Fibroblast of lung (primary cell): ENCODE data around the gene PLEKHA6. TPM values are rescaled to one million over a fixed set of nuclear protein-coding genes. Genes with fewer than 3 reads are reported as not detected.
"Not testable (repeated sequence)": the region's sequence is repeated elsewhere in the genome, so short reads cannot be mapped to it uniquely, and the experiment has no call there.

Experiments used
- DNase-seq, 2 donors: peaks; one replicate each; pipeline versions ENCODE4 v3.0.0 to v3.0.0-alpha.2; 2010; ENCODE audit warnings: low read depth in 2 of 2
- H2AFZ ChIP-seq: 2 replicates; pipeline ENCODE4 v1.5.1; 2012; ENCODE audit warnings: low read length, control low read depth, inconsistent platforms
- H3K27ac ChIP-seq: 2 replicates; pipeline ENCODE4 v1.5.1; 2011; ENCODE audit warnings: low read length, control low read depth; ENCODE audit not compliant: insufficient read depth
- H3K27me3 ChIP-seq: 2 replicates; pipeline ENCODE4 v1.5.1; 2011; ENCODE audit warnings: mild to moderate bottlenecking, low read length; ENCODE audit not compliant: control insufficient read depth, insufficient read depth
- H3K36me3 ChIP-seq: 2 replicates; pipeline ENCODE4 v1.5.1; 2011; ENCODE audit warnings: low read length; ENCODE audit not compliant: control insufficient read depth, insufficient read depth
- H3K4me1 ChIP-seq: 2 replicates; pipeline ENCODE4 v1.5.1; 2011; ENCODE audit warnings: low read length; ENCODE audit not compliant: control insufficient read depth, insufficient read depth; ENCODE audit errors: extremely low read depth
- H3K4me2 ChIP-seq: 2 replicates; pipeline ENCODE4 v1.5.1; 2011; ENCODE audit warnings: low read length, control low read depth; ENCODE audit not compliant: insufficient read depth; ENCODE audit errors: extremely low read depth
- H3K4me3 ChIP-seq, 4 experiments: fragments of 200-600 bp in 1 of 4; sonication (generic) in 1 of 4; replicated peaks in 1 of 4; 2 replicates each; pipeline ENCODE4 v1.5.1; 2011 to 2016; ENCODE audit warnings: low read length in 4 of 4, low read depth in 3 of 4, mild to moderate bottlenecking in 3 of 4, control low read depth in 2 of 4, inconsistent platforms in 1 of 4, mixed read lengths in 1 of 4; ENCODE audit not compliant: insufficient read depth in 1 of 4; ENCODE audit errors: control extremely low read depth in 1 of 4
- H3K79me2 ChIP-seq: 2 replicates; pipeline ENCODE4 v1.5.1; 2012; ENCODE audit warnings: mild to moderate bottlenecking, low read length, inconsistent platforms; ENCODE audit not compliant: control insufficient read depth, insufficient read depth
- H3K9ac ChIP-seq: 2 replicates; pipeline ENCODE4 v1.5.1; 2011; ENCODE audit warnings: mild to moderate bottlenecking, low read length, control low read depth; ENCODE audit not compliant: insufficient read depth
- H3K9me3 ChIP-seq: 2 replicates; pipeline ENCODE4 v1.5.1; 2012; ENCODE audit warnings: low read depth, low read length; ENCODE audit not compliant: control insufficient read depth, insufficient read depth
- H4K20me1 ChIP-seq: 2 replicates; pipeline ENCODE4 v1.5.1; 2011; ENCODE audit warnings: low read length; ENCODE audit not compliant: control insufficient read depth, insufficient read depth; ENCODE audit errors: extremely low read depth
- EZH2 ChIP-seq: IDR thresholded peaks from 2 replicates; pipeline ENCODE4 v1.5.1; 2012; ENCODE audit warnings: low read length, control low read depth, mild to moderate bottlenecking; ENCODE audit errors: missing control alignments
- polyA plus RNA-seq, 2 donors: library from polyadenylated mRNA; depleted of rRNA in 1 of 2; stranded (reverse) in 1 of 2; unstranded in 1 of 2; fragments of >200 nt; gene quantifications; 2 replicates each; pipeline ENCODE4 v1.2.1, GENCODE V29; 2011 to 2012; ENCODE audit warnings: missing spikeins in 1 of 2
- total RNA-seq: library from RNA; depleted of rRNA; stranded (reverse); fragments of >200 nt; gene quantifications from 2 replicates; pipeline ENCODE4 v1.2.1, GENCODE V29; 2014
- TF ChIP-seq, protein P1 (sequence below), 2 donors: IDR thresholded peaks in 1 of 2; conservative IDR thresholded peaks in 1 of 2; 1 replicate in 1 of 2; 2 replicates in 1 of 2; pipeline ENCODE4 v1.5.1; 2011 to 2012; ENCODE audit warnings: low read length in 2 of 2, control low read depth in 1 of 2, inconsistent platforms in 1 of 2, low read depth in 1 of 2, mild to moderate bottlenecking in 1 of 2

PLEKHA6 gene
- total and polyA plus RNA-seq, 2 donors (not counting 1 experiment from before 2014, with no cell fraction given) = 3.8 to 4.3 TPM

- Histone ChIP-seq H3K4me1 (no peaks in the 10 kb centered on the region), H3K27me3 (peaks cover 2% of the 10 kb centered on the region), H3K4me2 (no peak overlapping the region), H4K20me1 (no peaks in the 10 kb centered on the region), H3K36me3 (no peaks in the 10 kb centered on the region), H2AFZ (no peak overlapping the region), H3K4me3 (no peak overlapping the region), H3K9me3 (no peaks in the 10 kb centered on the region), H3K27ac (no peak overlapping the region), H3K79me2 (no peaks in the 10 kb centered on the region), H3K9ac (no peak overlapping the region)
- no peak for TF ChIP-seq EZH2
- TF ChIP-seq, protein P1, sequence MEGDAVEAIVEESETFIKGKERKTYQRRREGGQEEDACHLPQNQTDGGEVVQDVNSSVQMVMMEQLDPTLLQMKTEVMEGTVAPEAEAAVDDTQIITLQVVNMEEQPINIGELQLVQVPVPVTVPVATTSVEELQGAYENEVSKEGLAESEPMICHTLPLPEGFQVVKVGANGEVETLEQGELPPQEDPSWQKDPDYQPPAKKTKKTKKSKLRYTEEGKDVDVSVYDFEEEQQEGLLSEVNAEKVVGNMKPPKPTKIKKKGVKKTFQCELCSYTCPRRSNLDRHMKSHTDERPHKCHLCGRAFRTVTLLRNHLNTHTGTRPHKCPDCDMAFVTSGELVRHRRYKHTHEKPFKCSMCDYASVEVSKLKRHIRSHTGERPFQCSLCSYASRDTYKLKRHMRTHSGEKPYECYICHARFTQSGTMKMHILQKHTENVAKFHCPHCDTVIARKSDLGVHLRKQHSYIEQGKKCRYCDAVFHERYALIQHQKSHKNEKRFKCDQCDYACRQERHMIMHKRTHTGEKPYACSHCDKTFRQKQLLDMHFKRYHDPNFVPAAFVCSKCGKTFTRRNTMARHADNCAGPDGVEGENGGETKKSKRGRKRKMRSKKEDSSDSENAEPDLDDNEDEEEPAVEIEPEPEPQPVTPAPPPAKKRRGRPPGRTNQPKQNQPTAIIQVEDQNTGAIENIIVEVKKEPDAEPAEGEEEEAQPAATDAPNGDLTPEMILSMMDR (conservative IDR thresholded peaks at IDR 0.05 in 1 of 2, IDR thresholded peaks at IDR 0.05 in 1 of 2; ENCODE audit: low read depth in 1 of 2, low read length in 2 of 2) = no peak
- no peak for DNase-seq
Measured at GRCh38 chr1:204331275-204331674, 28.5 kb downstream of the PLEKHA6 start.

DNA sequence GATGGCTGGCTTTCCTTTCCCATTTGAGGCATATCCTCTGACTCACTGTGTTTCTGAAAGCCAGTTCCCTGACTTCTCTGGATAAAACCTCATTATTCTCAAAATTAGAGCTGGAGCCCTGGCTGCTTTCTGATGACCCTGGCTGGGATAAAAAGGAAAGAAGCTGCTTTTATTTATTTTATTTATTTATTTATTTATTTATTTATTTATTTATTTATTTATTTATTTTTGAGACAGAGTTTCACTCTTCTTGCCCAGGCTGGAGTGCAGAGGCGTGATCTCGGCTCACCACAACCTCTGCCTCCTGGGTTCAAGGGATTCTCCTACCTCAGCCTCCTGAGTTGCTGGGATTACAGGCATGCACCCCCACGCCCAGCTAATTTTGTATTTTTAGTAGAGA, 31.9 kb downstream of the PLEKHA6 start:
- not testable (repeated sequence) for H3K79me2 ChIP-seq, H4K20me1 ChIP-seq, H3K9me3 ChIP-seq, H3K27me3 ChIP-seq, H3K4me3 ChIP-seq, H3K36me3 ChIP-seq, H2AFZ ChIP-seq, H3K9ac ChIP-seq, DNase-seq, H3K4me2 ChIP-seq, H3K27ac ChIP-seq
- H3K4me1 ChIP-seq = peaks cover 13% of the 10 kb centered on the region

- Histone ChIP-seq H3K4me3 (no peak overlapping the region), H3K9me3 (no peaks in the 10 kb centered on the region), H3K36me3 (no peaks in the 10 kb centered on the region), H3K27ac (no peak overlapping the region), H3K27me3 (no peaks in the 10 kb centered on the region), H3K79me2 (no peaks in the 10 kb centered on the region), H2AFZ (no peak overlapping the region), H3K9ac (no peak overlapping the region), H3K4me2 (no peak overlapping the region), H4K20me1 (no peaks in the 10 kb centered on the region), H3K4me1 (peaks cover 13% of the 10 kb centered on the region)
- TF ChIP-seq EZH2 = no peak
- TF ChIP-seq, protein P1 (conservative IDR thresholded peaks at IDR 0.05 in 1 of 2, IDR thresholded peaks at IDR 0.05 in 1 of 2; ENCODE audit: low read depth in 1 of 2, low read length in 2 of 2) = no peak
- DNase-seq = no peak
Measured at GRCh38 chr1:204327359-204327758, 32.4 kb downstream of the PLEKHA6 start.
